PFSK-1 (cell line): ENCODE results near the gene TTLL5.

Experiments
- FOXP2 ChIP-seq: optimal IDR thresholded peaks from 2 replicates; pipeline ENCODE3; 2011; ENCODE audit warnings: borderline replicate concordance, control low read depth, inconsistent platforms; ENCODE audit not compliant: insufficient read depth; ENCODE audit errors: extremely low read length, extremely low read depth
- POLR2AphosphoS5 ChIP-seq: IDR thresholded peaks from 2 replicates; pipeline ENCODE4 v1.6.1; 2012; ENCODE audit warnings: low read depth, mild to moderate bottlenecking, control low read depth, low read length, moderate library complexity
- SIN3A ChIP-seq: IDR thresholded peaks from 2 replicates; pipeline ENCODE4 v1.6.1; 2012; ENCODE audit warnings: mild to moderate bottlenecking, low read length, moderate library complexity, borderline replicate concordance; ENCODE audit not compliant: insufficient read depth
- TF ChIP-seq, protein P1 (sequence below), 2 experiments: IDR thresholded peaks; 2 replicates each; pipeline versions ENCODE4 v1.6.1 to v1.8.0; 2011 to 2012; ENCODE audit warnings: low read depth in 2 of 2, low read length in 2 of 2, control low read depth in 1 of 2, inconsistent platforms in 1 of 2, mild to moderate bottlenecking in 1 of 2, moderate library complexity in 1 of 2; ENCODE audit not compliant: insufficient read depth in 1 of 2

DNA sequence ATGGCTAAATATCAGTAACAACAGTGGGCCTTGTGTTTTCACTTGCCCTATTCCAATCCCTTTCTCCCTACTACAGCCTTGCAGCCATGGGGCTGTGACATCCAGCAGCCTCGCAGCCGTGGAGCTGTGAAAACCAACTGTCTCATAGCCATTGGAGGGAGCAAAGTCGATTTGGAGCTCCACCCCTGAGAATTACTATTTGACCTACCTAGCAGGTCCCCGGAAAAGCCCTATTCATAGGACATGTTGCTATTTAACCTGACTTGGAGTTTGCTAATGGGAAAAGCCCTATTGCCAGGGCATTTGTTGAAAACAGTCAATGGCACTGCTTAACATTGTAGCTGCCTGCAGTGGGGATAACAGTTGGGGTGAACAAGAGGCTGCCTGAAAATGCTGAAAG, 33.6 kb upstream of the TTLL5 start:
- no peak for TF ChIP-seq POLR2AphosphoS5
- TF ChIP-seq, protein P1, sequence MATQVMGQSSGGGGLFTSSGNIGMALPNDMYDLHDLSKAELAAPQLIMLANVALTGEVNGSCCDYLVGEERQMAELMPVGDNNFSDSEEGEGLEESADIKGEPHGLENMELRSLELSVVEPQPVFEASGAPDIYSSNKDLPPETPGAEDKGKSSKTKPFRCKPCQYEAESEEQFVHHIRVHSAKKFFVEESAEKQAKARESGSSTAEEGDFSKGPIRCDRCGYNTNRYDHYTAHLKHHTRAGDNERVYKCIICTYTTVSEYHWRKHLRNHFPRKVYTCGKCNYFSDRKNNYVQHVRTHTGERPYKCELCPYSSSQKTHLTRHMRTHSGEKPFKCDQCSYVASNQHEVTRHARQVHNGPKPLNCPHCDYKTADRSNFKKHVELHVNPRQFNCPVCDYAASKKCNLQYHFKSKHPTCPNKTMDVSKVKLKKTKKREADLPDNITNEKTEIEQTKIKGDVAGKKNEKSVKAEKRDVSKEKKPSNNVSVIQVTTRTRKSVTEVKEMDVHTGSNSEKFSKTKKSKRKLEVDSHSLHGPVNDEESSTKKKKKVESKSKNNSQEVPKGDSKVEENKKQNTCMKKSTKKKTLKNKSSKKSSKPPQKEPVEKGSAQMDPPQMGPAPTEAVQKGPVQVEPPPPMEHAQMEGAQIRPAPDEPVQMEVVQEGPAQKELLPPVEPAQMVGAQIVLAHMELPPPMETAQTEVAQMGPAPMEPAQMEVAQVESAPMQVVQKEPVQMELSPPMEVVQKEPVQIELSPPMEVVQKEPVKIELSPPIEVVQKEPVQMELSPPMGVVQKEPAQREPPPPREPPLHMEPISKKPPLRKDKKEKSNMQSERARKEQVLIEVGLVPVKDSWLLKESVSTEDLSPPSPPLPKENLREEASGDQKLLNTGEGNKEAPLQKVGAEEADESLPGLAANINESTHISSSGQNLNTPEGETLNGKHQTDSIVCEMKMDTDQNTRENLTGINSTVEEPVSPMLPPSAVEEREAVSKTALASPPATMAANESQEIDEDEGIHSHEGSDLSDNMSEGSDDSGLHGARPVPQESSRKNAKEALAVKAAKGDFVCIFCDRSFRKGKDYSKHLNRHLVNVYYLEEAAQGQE (IDR thresholded peaks at IDR 0.05; ENCODE audit: insufficient read depth in 1 of 2, low read depth in 2 of 2, low read length in 2 of 2): no peak
- TF ChIP-seq SIN3A: no peak
- TF ChIP-seq FOXP2: no peak
